Neural progenitor cell (in vitro differentiated cells): ENCODE results near the gene GMFB.

Experiments used
- CTCF ChIP-seq: fragments of 200-600 bp; sonication (generic); IDR thresholded peaks from 2 replicates; pipeline ENCODE4 v1.5.1; 2017; ENCODE audit warnings: antibody characterized with exemption, mild to moderate bottlenecking
- EZH2 ChIP-seq: fragments of 200-600 bp; sonication (generic); IDR thresholded peaks from 2 replicates; pipeline ENCODE4 v1.6.1; 2017; ENCODE audit warnings: antibody characterized with exemption, mild to moderate bottlenecking, moderate library complexity

- TF ChIP-seq CTCF (no peak), EZH2 (no peak)
Observed at GRCh38 chr14:54528973-54529372, 40.2 kb upstream of the GMFB start.
